ENCODE results near the gene AOX1.

DNA sequence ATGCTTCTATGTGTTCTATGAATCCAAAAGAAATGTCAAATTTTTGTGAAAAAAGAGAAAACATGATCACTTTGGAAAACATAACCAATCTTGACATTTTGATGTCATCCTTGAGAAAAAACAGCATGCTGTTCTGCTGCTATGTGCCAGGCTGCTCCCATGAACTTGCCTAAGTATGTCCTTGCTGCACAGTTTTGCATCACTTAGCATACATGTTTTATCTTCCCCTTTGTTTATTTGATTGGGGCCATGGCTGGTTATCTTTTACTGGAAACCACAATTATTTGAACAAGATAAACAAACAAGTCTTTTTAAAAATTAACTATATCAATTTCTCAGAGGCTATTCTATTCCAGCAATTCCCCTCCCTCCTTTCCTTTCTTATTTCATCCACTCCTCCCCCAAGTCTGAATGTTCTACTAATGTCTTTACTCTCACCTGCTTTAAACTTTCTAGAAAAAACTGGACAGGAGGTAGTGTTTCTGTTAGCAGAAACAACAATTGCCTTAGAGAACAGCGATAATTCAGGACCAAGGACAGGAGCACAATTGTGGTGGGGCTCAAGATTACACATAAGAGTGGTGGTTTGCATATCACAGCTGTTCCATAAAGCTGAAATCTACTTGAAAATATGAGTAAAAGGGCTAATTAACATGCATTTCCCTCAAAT, 6.7 kb downstream of the AOX1 start:
- TF ChIP-seq, protein P1, sequence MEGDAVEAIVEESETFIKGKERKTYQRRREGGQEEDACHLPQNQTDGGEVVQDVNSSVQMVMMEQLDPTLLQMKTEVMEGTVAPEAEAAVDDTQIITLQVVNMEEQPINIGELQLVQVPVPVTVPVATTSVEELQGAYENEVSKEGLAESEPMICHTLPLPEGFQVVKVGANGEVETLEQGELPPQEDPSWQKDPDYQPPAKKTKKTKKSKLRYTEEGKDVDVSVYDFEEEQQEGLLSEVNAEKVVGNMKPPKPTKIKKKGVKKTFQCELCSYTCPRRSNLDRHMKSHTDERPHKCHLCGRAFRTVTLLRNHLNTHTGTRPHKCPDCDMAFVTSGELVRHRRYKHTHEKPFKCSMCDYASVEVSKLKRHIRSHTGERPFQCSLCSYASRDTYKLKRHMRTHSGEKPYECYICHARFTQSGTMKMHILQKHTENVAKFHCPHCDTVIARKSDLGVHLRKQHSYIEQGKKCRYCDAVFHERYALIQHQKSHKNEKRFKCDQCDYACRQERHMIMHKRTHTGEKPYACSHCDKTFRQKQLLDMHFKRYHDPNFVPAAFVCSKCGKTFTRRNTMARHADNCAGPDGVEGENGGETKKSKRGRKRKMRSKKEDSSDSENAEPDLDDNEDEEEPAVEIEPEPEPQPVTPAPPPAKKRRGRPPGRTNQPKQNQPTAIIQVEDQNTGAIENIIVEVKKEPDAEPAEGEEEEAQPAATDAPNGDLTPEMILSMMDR (IDR thresholded peaks at IDR 0.05; ENCODE audit: low read length) = no peak
- no peak for TF ChIP-seq EZH2 (IDR thresholded peaks at IDR 0.05; ENCODE audit: borderline replicate concordance, low read length)

Measured in OCI-LY1 (cell line).